ENCODE measurements around the gene PSEN2. TPM values are rescaled to one million over a fixed set of nuclear protein-coding genes. Genes with fewer than 3 reads are reported as not detected.

The PSEN2 gene
- total and polyA plus RNA-seq, 5 donors from 2014 or later = 1.8 to 3.7 (median 3.4) TPM

- H3K36me3 ChIP-seq (ENCODE audit: control insufficient read depth, insufficient read depth, low read length) = no peaks in the 10 kb centered on the region
- no peaks in the 10 kb centered on the region for H3K9me3 ChIP-seq (ENCODE audit: control insufficient read depth in 2 of 2, low read length in 2 of 2)
- H3K27me3 ChIP-seq (ENCODE audit: control insufficient read depth, insufficient read depth, low read length) = peaks cover 22% of the 10 kb centered on the region
- H3K4me3 ChIP-seq (ENCODE audit: low read depth, low read length) = no peak overlapping the region
- H3K27ac Mint-ChIP-seq = peak overlapping the region in 1 of 3 donors; percentile 32
- no peaks in the 10 kb centered on the region for H3K36me3 Mint-ChIP-seq
- no peak for DNase-seq
- no peak overlapping the region for H3K27ac ChIP-seq (ENCODE audit: insufficient read depth, low read length, poor library complexity, severe bottlenecking)
- H3K27me3 Mint-ChIP-seq = peaks cover 71% of the 10 kb centered on the region
- H3K4me1 ChIP-seq (ENCODE audit: control insufficient read depth, insufficient read depth, low read length, poor library complexity, severe bottlenecking) = peaks cover 13% of the 10 kb centered on the region
- peaks cover 4 to 13% (median 5%) of the 10 kb centered on the region in 4 donors for H3K4me1 Mint-ChIP-seq
- peaks cover 0 to 2% (median 0%) of the 10 kb centered on the region in 7 donors for H3K9me3 Mint-ChIP-seq
- no peak overlapping the region for H3K4me3 Mint-ChIP-seq
- ATAC-seq (ENCODE audit: low read depth in 2 of 2) = no peak
Measured at GRCh38 chr1:226867461-226868054, 2.9 kb upstream of the PSEN2 start.

- no peak for ATAC-seq (ENCODE audit: low read depth in 2 of 2)
Measured at GRCh38 chr1:226868726-226869125, 1.7 kb upstream of the PSEN2 start.

GRCh38 chr1:226870026-226870400 lies 403 bp upstream of the PSEN2 start:
- Mint-ChIP-seq H3K36me3 (no peaks in the 10 kb centered on the region), H3K27ac (peak overlapping the region in 1 of 3 donors; percentile 32), H3K4me3 (peak overlapping the region; percentile 62 to 83 (median 76)), H3K4me1 (peaks cover 2 to 13% (median 5%) of the 10 kb centered on the region in 4 donors), H3K9me3 (peaks cover 0 to 4% (median 0%) of the 10 kb centered on the region in 7 donors), H3K27me3 (peaks cover 67% of the 10 kb centered on the region)
- Histone ChIP-seq H3K9me3 (ENCODE audit: control insufficient read depth in 2 of 2, low read length in 2 of 2) (no peaks in the 10 kb centered on the region), H3K36me3 (ENCODE audit: control insufficient read depth, insufficient read depth, low read length) (no peaks in the 10 kb centered on the region), H3K4me1 (ENCODE audit: control insufficient read depth, insufficient read depth, low read length, poor library complexity, severe bottlenecking) (peaks cover 13% of the 10 kb centered on the region), H3K27me3 (ENCODE audit: control insufficient read depth, insufficient read depth, low read length) (peaks cover 18% of the 10 kb centered on the region), H3K27ac (ENCODE audit: insufficient read depth, low read length, poor library complexity, severe bottlenecking) (no peak overlapping the region), H3K4me3 (ENCODE audit: low read depth, low read length) (peak overlapping the region; percentile 44)
- DNase-seq (no peak), ATAC-seq (ENCODE audit: low read depth in 2 of 2) (no peak)

More at GRCh38 chr1:226868726-226869125, 1.7 kb upstream of the PSEN2 start:
- Histone ChIP-seq H3K9me3 (ENCODE audit: control insufficient read depth in 2 of 2, low read length in 2 of 2) (no peaks in the 10 kb centered on the region), H3K4me1 (ENCODE audit: control insufficient read depth, insufficient read depth, low read length, poor library complexity, severe bottlenecking) (peaks cover 13% of the 10 kb centered on the region), H3K4me3 (ENCODE audit: low read depth, low read length) (no peak overlapping the region), H3K27me3 (ENCODE audit: control insufficient read depth, insufficient read depth, low read length) (peaks cover 19% of the 10 kb centered on the region), H3K36me3 (ENCODE audit: control insufficient read depth, insufficient read depth, low read length) (no peaks in the 10 kb centered on the region), H3K27ac (ENCODE audit: insufficient read depth, low read length, poor library complexity, severe bottlenecking) (no peak overlapping the region)
- DNase-seq = no peak
- Mint-ChIP-seq H3K36me3 (no peaks in the 10 kb centered on the region), H3K27ac (no peak overlapping the region), H3K9me3 (peaks cover 0 to 2% (median 0%) of the 10 kb centered on the region in 7 donors), H3K4me1 (peaks cover 2 to 13% (median 5%) of the 10 kb centered on the region in 4 donors), H3K27me3 (peaks cover 66% of the 10 kb centered on the region), H3K4me3 (peak overlapping the region in 2 of 4 donors; percentile 1 to 31)

DNA sequence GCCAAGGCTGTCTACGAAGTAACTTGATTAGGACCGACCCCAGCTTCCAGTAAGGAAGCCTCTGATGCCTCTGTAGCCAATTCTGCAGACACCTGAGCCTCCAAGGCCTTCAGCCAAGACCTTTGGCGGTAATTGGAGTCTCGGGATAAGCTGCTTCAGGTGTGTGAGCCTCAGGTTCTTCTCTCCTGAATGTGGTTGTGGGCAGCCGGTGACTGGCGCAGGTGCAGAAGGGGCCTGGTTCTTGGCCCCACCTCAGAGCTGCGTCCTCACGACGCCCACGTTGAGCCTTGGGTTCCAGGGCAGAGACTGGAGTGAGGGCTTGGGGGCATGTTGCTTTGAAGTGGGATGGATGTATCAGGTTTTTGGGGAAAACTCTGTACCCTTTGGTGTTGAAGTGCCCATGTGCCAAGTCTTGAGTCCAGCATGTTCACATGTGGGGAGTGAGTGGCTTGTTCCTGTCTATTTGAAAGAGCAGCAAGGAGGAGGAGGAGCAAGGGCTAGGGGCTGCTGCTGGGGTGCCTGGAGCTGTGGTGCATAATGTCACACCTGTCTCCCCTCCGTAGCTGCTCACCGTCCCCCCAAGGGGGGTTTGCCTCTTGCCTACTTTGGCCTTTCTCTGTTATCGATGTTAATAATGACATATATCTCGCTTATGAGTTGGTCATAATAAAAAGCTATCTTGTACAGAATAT lies 1.4 kb downstream of the PSEN2 start:
- peaks cover 13% of the 10 kb centered on the region for H3K4me1 ChIP-seq (ENCODE audit: control insufficient read depth, insufficient read depth, low read length, poor library complexity, severe bottlenecking)
- no peak for DNase-seq
- H3K36me3 ChIP-seq (ENCODE audit: control insufficient read depth, insufficient read depth, low read length) = no peaks in the 10 kb centered on the region
- ATAC-seq (ENCODE audit: low read depth in 2 of 2) = no peak
- H3K27ac ChIP-seq (ENCODE audit: insufficient read depth, low read length, poor library complexity, severe bottlenecking) = no peak overlapping the region
- Mint-ChIP-seq H3K4me1 (peaks cover 2 to 13% (median 5%) of the 10 kb centered on the region in 4 donors), H3K4me3 (peak overlapping the region; percentile 77 to 89 (median 82)), H3K27ac (no peak overlapping the region), H3K36me3 (no peaks in the 10 kb centered on the region), H3K27me3 (peaks cover 51% of the 10 kb centered on the region), H3K9me3 (peaks cover 0 to 4% (median 0%) of the 10 kb centered on the region in 7 donors)
- H3K9me3 ChIP-seq (ENCODE audit: control insufficient read depth in 2 of 2, low read length in 2 of 2) = no peaks in the 10 kb centered on the region
- H3K27me3 ChIP-seq (ENCODE audit: control insufficient read depth, insufficient read depth, low read length) = peaks cover 15% of the 10 kb centered on the region
- no peak overlapping the region for H3K4me3 ChIP-seq (ENCODE audit: low read depth, low read length)

DNA sequence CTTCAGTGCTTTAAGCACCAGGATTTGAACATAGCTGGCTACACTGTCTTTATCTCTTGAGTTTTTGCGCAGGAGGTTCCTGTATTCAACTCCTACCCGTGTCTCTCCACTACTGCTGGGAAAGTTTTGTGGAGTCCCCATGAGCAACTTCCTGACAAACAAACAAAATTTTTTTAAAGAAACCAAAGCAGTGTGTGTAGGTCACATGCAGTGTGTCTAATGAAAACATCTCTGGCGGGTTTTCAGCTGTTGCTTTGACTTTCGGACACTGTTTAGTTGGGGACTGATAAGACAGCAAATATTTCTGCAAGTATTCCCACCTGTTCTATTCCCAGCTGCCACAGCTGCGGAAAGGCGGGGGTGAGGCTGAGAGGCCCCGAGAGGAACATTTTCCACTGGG lies 2.0 kb downstream of the PSEN2 start:
- Mint-ChIP-seq H3K4me1 (peaks cover 2 to 13% (median 5%) of the 10 kb centered on the region in 4 donors), H3K36me3 (no peaks in the 10 kb centered on the region), H3K27me3 (peaks cover 44% of the 10 kb centered on the region), H3K4me3 (peak overlapping the region in 2 of 4 donors; percentile 77 to 89), H3K27ac (no peak overlapping the region), H3K9me3 (peaks cover 0 to 4% (median 0%) of the 10 kb centered on the region in 7 donors)
- Histone ChIP-seq H3K9me3 (ENCODE audit: control insufficient read depth in 2 of 2, low read length in 2 of 2) (no peaks in the 10 kb centered on the region), H3K27ac (ENCODE audit: insufficient read depth, low read length, poor library complexity, severe bottlenecking) (no peak overlapping the region), H3K4me3 (ENCODE audit: low read depth, low read length) (no peak overlapping the region), H3K27me3 (ENCODE audit: control insufficient read depth, insufficient read depth, low read length) (peaks cover 15% of the 10 kb centered on the region), H3K4me1 (ENCODE audit: control insufficient read depth, insufficient read depth, low read length, poor library complexity, severe bottlenecking) (peaks cover 13% of the 10 kb centered on the region), H3K36me3 (ENCODE audit: control insufficient read depth, insufficient read depth, low read length) (no peaks in the 10 kb centered on the region)
- DNase-seq (no peak), ATAC-seq (ENCODE audit: low read depth in 2 of 2) (no peak)

- Mint-ChIP-seq H3K27me3 (peaks cover 33% of the 10 kb centered on the region), H3K27ac (peak overlapping the region in 1 of 3 donors; percentile 28), H3K36me3 (no peaks in the 10 kb centered on the region), H3K9me3 (peaks cover 0 to 4% (median 0%) of the 10 kb centered on the region in 7 donors), H3K4me1 (peaks cover 2 to 13% (median 5%) of the 10 kb centered on the region in 4 donors), H3K4me3 (peak overlapping the region in 1 of 4 donors; percentile 32)
- DNase-seq = no peak
- no peak overlapping the region for H3K4me3 ChIP-seq (ENCODE audit: low read depth, low read length)
- no peak overlapping the region for H3K27ac ChIP-seq (ENCODE audit: insufficient read depth, low read length, poor library complexity, severe bottlenecking)
- no peak for ATAC-seq (ENCODE audit: low read depth in 2 of 2)
- no peaks in the 10 kb centered on the region for H3K36me3 ChIP-seq (ENCODE audit: control insufficient read depth, insufficient read depth, low read length)
- peaks cover 13% of the 10 kb centered on the region for H3K4me1 ChIP-seq (ENCODE audit: control insufficient read depth, insufficient read depth, low read length, poor library complexity, severe bottlenecking)
- H3K9me3 ChIP-seq (ENCODE audit: control insufficient read depth in 2 of 2, low read length in 2 of 2) = no peaks in the 10 kb centered on the region
- peaks cover 15% of the 10 kb centered on the region for H3K27me3 ChIP-seq (ENCODE audit: control insufficient read depth, insufficient read depth, low read length)
Measured at GRCh38 chr1:226873771-226874578, 3.6 kb downstream of the PSEN2 start.

- no peaks in the 10 kb centered on the region for H3K36me3 ChIP-seq (ENCODE audit: control insufficient read depth, insufficient read depth, low read length)
- DNase-seq (no peak), ATAC-seq (ENCODE audit: low read depth in 2 of 2) (no peak)
- H3K4me1 ChIP-seq (ENCODE audit: control insufficient read depth, insufficient read depth, low read length, poor library complexity, severe bottlenecking) = peaks cover 13% of the 10 kb centered on the region
- H3K27ac ChIP-seq (ENCODE audit: insufficient read depth, low read length, poor library complexity, severe bottlenecking) = no peak overlapping the region
- Mint-ChIP-seq H3K27ac (no peak overlapping the region), H3K9me3 (peaks cover 0 to 2% (median 0%) of the 10 kb centered on the region in 7 donors), H3K27me3 (peaks cover 28% of the 10 kb centered on the region), H3K36me3 (no peaks in the 10 kb centered on the region), H3K4me1 (peaks cover under 1 to 13% (median 3%) of the 10 kb centered on the region in 4 donors), H3K4me3 (no peak overlapping the region)
- no peaks in the 10 kb centered on the region for H3K9me3 ChIP-seq (ENCODE audit: control insufficient read depth in 2 of 2, low read length in 2 of 2)
- no peak overlapping the region for H3K4me3 ChIP-seq (ENCODE audit: low read depth, low read length)
- peaks cover 9% of the 10 kb centered on the region for H3K27me3 ChIP-seq (ENCODE audit: control insufficient read depth, insufficient read depth, low read length)
Measured at GRCh38 chr1:226874579-226875425, 4.4 kb downstream of the PSEN2 start.
